ENCODE data around the gene USH1G.

DNA sequence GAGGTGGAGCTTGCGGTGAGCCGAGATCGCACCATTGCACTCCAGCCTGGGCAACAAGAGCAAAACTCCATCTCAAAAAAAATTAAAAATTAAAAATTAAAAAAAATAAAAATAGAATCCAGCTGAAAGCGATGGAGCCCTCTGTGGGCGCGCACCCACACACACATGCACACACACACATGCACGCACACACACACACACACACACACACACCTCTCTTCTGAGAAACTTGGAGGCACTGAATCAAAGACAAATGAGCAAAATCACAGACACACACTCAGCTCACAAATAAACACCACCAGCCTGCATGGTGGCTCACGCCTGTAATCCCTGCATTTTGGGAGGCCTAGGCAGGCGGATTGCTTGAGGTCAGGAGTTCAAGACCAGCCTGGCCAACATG, 20.0 kb downstream of the USH1G start:
- TF ChIP-seq, protein P1, sequence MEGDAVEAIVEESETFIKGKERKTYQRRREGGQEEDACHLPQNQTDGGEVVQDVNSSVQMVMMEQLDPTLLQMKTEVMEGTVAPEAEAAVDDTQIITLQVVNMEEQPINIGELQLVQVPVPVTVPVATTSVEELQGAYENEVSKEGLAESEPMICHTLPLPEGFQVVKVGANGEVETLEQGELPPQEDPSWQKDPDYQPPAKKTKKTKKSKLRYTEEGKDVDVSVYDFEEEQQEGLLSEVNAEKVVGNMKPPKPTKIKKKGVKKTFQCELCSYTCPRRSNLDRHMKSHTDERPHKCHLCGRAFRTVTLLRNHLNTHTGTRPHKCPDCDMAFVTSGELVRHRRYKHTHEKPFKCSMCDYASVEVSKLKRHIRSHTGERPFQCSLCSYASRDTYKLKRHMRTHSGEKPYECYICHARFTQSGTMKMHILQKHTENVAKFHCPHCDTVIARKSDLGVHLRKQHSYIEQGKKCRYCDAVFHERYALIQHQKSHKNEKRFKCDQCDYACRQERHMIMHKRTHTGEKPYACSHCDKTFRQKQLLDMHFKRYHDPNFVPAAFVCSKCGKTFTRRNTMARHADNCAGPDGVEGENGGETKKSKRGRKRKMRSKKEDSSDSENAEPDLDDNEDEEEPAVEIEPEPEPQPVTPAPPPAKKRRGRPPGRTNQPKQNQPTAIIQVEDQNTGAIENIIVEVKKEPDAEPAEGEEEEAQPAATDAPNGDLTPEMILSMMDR (IDR thresholded peaks at IDR 0.05; ENCODE audit: low read length) = no peak
- TF ChIP-seq EZH2 (IDR thresholded peaks at IDR 0.05; ENCODE audit: borderline replicate concordance, low read length) = no peak

Measured in OCI-LY1 (cell line).